ENCODE measurements around the gene PWWP2A. TPM values are rescaled to one million over a fixed set of nuclear protein-coding genes. Genes with fewer than 3 reads are reported as not detected.

Gene PWWP2A
- total RNA-seq, 1 experiment from 2014 or later: 22.6 TPM

GRCh38 chr5:160049099-160049498 is 70.2 kb downstream of the PWWP2A start:
- in situ Hi-C loops (cut with HindIII; ENCODE audit: low pct_unique_long_range_greater_than_20kb, low sequenced_read_pairs): no loop called here
- no TSS peak for BruUV-seq (replicated peaks)
- ChIA-PET CTCF (no interaction called here), POLR2A (no interaction called here)
- Histone ChIP-seq H3K36me3 (ENCODE audit: control insufficient read depth, insufficient read depth, low read length) (peaks cover 5% of the 10 kb centered on the region), H3K9me3 (ENCODE audit: control insufficient read depth, insufficient read depth, low read depth, low read length) (no peaks in the 10 kb centered on the region), H3K4me3 (ENCODE audit: low read depth in 2 of 2, low read length in 2 of 2) (no peak overlapping the region), H3K4me1 (ENCODE audit: control insufficient read depth, insufficient read depth, low read length) (no peaks in the 10 kb centered on the region), H3K27me3 (ENCODE audit: control insufficient read depth, insufficient read depth, low read length) (no peaks in the 10 kb centered on the region), H3K27ac (ENCODE audit: low read length) (no peak overlapping the region)
- ATAC-seq (no peak), DNase-seq (ENCODE audit: low read depth, low spot score) (no peak)
- no peak for TF ChIP-seq CTCF (IDR thresholded peaks at IDR 0.05)
- no peak for TF ChIP-seq POLR2AphosphoS5 (IDR thresholded peaks at IDR 0.05; ENCODE audit: low read depth, low read length)
- no peak for TF ChIP-seq TCF7L2 (IDR thresholded peaks at IDR 0.05; ENCODE audit: low read depth, low read length)
- TF ChIP-seq REST (IDR thresholded peaks at IDR 0.05; ENCODE audit: insufficient read depth in 1 of 2, low read depth in 2 of 2, low read length in 1 of 2): no peak
- TF ChIP-seq SIN3A (IDR thresholded peaks at IDR 0.05; ENCODE audit: borderline replicate concordance, insufficient read depth, low read depth, low read length): no peak
- intact Hi-C loops (cut with micrococcal nuclease; ENCODE audit: unreplicated experiment): no loop called here

DNA sequence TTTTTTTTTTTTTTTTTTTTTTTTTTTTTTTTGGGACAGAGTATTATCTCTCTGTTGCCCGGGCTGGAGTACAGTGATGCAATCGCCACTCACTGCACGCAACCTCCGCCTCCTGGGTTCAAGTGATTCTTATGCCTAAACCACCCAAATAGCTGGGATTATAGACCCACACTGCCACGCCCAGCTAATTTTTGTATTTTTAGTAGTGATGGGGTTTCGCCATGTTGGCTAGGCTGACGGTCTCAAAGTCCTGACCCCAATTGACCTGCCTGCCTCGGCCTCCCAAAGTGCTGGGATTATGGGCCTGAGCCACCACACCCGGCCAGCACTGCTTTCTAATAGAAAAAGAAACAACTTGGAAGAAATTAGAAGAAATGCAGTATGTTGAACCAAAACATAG is 71.1 kb downstream of the PWWP2A start:
- TF ChIP-seq REST (IDR thresholded peaks at IDR 0.05; ENCODE audit: insufficient read depth in 1 of 2, low read depth in 2 of 2, low read length in 1 of 2): no peak
- TF ChIP-seq CTCF (IDR thresholded peaks at IDR 0.05): no peak
- no peak for TF ChIP-seq SIN3A (IDR thresholded peaks at IDR 0.05; ENCODE audit: borderline replicate concordance, insufficient read depth, low read depth, low read length)
- no peak for TF ChIP-seq POLR2AphosphoS5 (IDR thresholded peaks at IDR 0.05; ENCODE audit: low read depth, low read length)
- no peak for TF ChIP-seq TCF7L2 (IDR thresholded peaks at IDR 0.05; ENCODE audit: low read depth, low read length)
- DNase-seq (ENCODE audit: low read depth, low spot score): no peak
- peaks cover 5% of the 10 kb centered on the region for H3K36me3 ChIP-seq (ENCODE audit: control insufficient read depth, insufficient read depth, low read length)
- ChIA-PET POLR2A (interaction anchor here (0.6 kb wide), 1 partner anchor 131 kb away, joined by 3 read pairs; no protein-coding TSS in a partner anchor), CTCF (no interaction called here)
- no peaks in the 10 kb centered on the region for H3K4me1 ChIP-seq (ENCODE audit: control insufficient read depth, insufficient read depth, low read length)
- H3K27ac ChIP-seq (ENCODE audit: low read length): no peak overlapping the region
- H3K27me3 ChIP-seq (ENCODE audit: control insufficient read depth, insufficient read depth, low read length): no peaks in the 10 kb centered on the region
- no TSS peak for BruUV-seq (replicated peaks)
- intact Hi-C loops (cut with micrococcal nuclease; ENCODE audit: unreplicated experiment): no loop called here
- H3K4me3 ChIP-seq (ENCODE audit: low read depth in 2 of 2, low read length in 2 of 2): no peak overlapping the region
- no peak for ATAC-seq
- in situ Hi-C loops (cut with HindIII; ENCODE audit: low pct_unique_long_range_greater_than_20kb, low sequenced_read_pairs): no loop called here
- H3K9me3 ChIP-seq (ENCODE audit: control insufficient read depth, insufficient read depth, low read depth, low read length): no peaks in the 10 kb centered on the region
